WTC11 (cell line): ENCODE data around the gene ENTREP1. TPM values are rescaled to one million over a fixed set of nuclear protein-coding genes. Genes with fewer than 3 reads are reported as not detected.

Experiments used
- ATAC-seq: fragments of 200-7000 bp; cut with Tn5 transposase; 2 replicates; pipeline ENCODE4 v1.10.0; 2021; ENCODE audit warnings: mild to moderate bottlenecking, moderate library complexity
- CTCF ChIA-PET: fragments of 300-600 bp; sonication (Branson Sonifier 250); formaldehyde crosslinking; loops from one replicate; lab custom pipeline; 2021; ENCODE audit warnings: antibody characterized with exemption; lab: Charles Lee
- POLR2A ChIA-PET: fragments of 350-600 bp; sonication (Branson Sonifier 250); formaldehyde crosslinking; loops from one replicate; lab custom pipeline; 2021; ENCODE audit warnings: antibody characterized with exemption; lab: Charles Lee
- DNase-seq: peaks from one replicate; pipeline ENCODE4 v3.0.0; 2021; ENCODE audit warnings: low spot score
- H3K27ac Mint-ChIP-seq: 2 replicates; pipeline ENCODE4 v1.8.0; 2021; ENCODE audit warnings: mixed read lengths
- H3K27me3 Mint-ChIP-seq: 2 replicates; pipeline ENCODE4 v1.8.0; 2021; ENCODE audit warnings: low read depth, mild to moderate bottlenecking, moderate library complexity, mixed read lengths
- H3K36me3 Mint-ChIP-seq: 2 replicates; pipeline ENCODE4 v1.8.0; 2021; ENCODE audit warnings: mixed read lengths
- H3K4me1 Mint-ChIP-seq: 2 replicates; pipeline ENCODE4 v1.8.0; 2022; ENCODE audit warnings: mixed read lengths
- H3K4me3 Mint-ChIP-seq: 2 replicates; pipeline ENCODE4 v1.8.0; 2021; ENCODE audit warnings: mild to moderate bottlenecking, moderate library complexity, mixed read lengths
- H3K9me3 Mint-ChIP-seq: 2 replicates; pipeline ENCODE4 v1.8.0; 2021; ENCODE audit warnings: mixed read lengths
- AR ChIP-seq: fragments of 250-450 bp; sonication (Bioruptor Pico); IDR thresholded peaks from 2 replicates; pipeline ENCODE4 v1.9.0; 2021; ENCODE audit warnings: mild to moderate bottlenecking
- ARID4B ChIP-seq: sonication (generic); formaldehyde crosslinking; IDR thresholded peaks from 2 replicates; pipeline ENCODE4 v1.8.0; 2023; ENCODE audit warnings: missing genetic modification reagents, mild to moderate bottlenecking, borderline replicate concordance
- CBFB ChIP-seq: sonication (generic); formaldehyde crosslinking; IDR thresholded peaks from 2 replicates; pipeline ENCODE4 v1.8.1; 2022; ENCODE audit warnings: mild to moderate bottlenecking, low read depth, missing genetic modification reagents
- EMX1 ChIP-seq: fragments of 250-450 bp; sonication (Bioruptor Pico); IDR thresholded peaks from 2 replicates; pipeline ENCODE4 v1.8.0; 2021; ENCODE audit warnings: mild to moderate bottlenecking
- ERG ChIP-seq: fragments of 250-450 bp; sonication (Bioruptor Pico); IDR thresholded peaks from 2 replicates; pipeline ENCODE4 v1.8.0; 2021; ENCODE audit warnings: mild to moderate bottlenecking
- JAZF1 ChIP-seq: fragments of 250-450 bp; sonication (Bioruptor Pico); IDR thresholded peaks from 2 replicates; pipeline ENCODE4 v1.9.0; 2021; ENCODE audit warnings: moderate library complexity, mild to moderate bottlenecking, inconsistent platforms
- JUN ChIP-seq: sonication (generic); formaldehyde crosslinking; IDR thresholded peaks from 2 replicates; pipeline ENCODE4 v1.8.0; 2023; ENCODE audit warnings: mild to moderate bottlenecking, missing genetic modification reagents
- MYBL2 ChIP-seq: sonication (generic); formaldehyde crosslinking; IDR thresholded peaks from 2 replicates; pipeline ENCODE4 v1.8.1; 2023; ENCODE audit warnings: mild to moderate bottlenecking, moderate library complexity, missing genetic modification reagents
- PRRX2 ChIP-seq: fragments of 250-450 bp; sonication (Bioruptor Pico); IDR thresholded peaks from 2 replicates; pipeline ENCODE4 v1.8.0; 2021; ENCODE audit warnings: mild to moderate bottlenecking
- RORB ChIP-seq: fragments of 250-450 bp; sonication (Bioruptor Pico); IDR thresholded peaks from 2 replicates; pipeline ENCODE4 v1.9.0; 2021; ENCODE audit warnings: mild to moderate bottlenecking
- SP1 ChIP-seq: sonication (generic); formaldehyde crosslinking; conservative IDR thresholded peaks from 2 replicates; pipeline ENCODE4 v1.8.1; 2022; ENCODE audit warnings: missing genetic modification reagents
- USF1 ChIP-seq: sonication (generic); formaldehyde crosslinking; IDR thresholded peaks from 2 replicates; pipeline ENCODE4 v1.8.0; 2022; ENCODE audit warnings: mild to moderate bottlenecking, missing genetic modification reagents
- ZNF219 ChIP-seq: sonication (generic); formaldehyde crosslinking; IDR thresholded peaks from 2 replicates; pipeline ENCODE4 v1.8.0; 2023; ENCODE audit warnings: missing genetic modification reagents, mild to moderate bottlenecking, borderline replicate concordance
- ZNF263 ChIP-seq: sonication (generic); formaldehyde crosslinking; IDR thresholded peaks from 2 replicates; pipeline ENCODE4 v1.8.1; 2022; ENCODE audit warnings: low read depth, mild to moderate bottlenecking, moderate library complexity, missing genetic modification reagents
- ZNF532 ChIP-seq: fragments of 250-450 bp; sonication (Bioruptor Pico); IDR thresholded peaks from 2 replicates; pipeline ENCODE4 v1.9.0; 2021; ENCODE audit warnings: mild to moderate bottlenecking, borderline replicate concordance
- ZSCAN18 ChIP-seq: fragments of 250-450 bp; sonication (Bioruptor Pico); IDR thresholded peaks from 2 replicates; pipeline ENCODE4 v2.1.2; 2022; ENCODE audit warnings: mild to moderate bottlenecking, moderate library complexity
- total RNA-seq: library from RNA; stranded (reverse); gene quantifications from 3 replicates; pipeline ENCODE4 v1.2.3, GENCODE V29; 2021
- TF ChIP-seq, protein P1 (sequence below): sonication (generic); formaldehyde crosslinking; IDR thresholded peaks from 2 replicates; pipeline ENCODE4 v1.8.1; 2022; ENCODE audit warnings: low read depth, mild to moderate bottlenecking, moderate library complexity, missing genetic modification reagents, borderline replicate concordance
- TF ChIP-seq, protein P2 (sequence below): sonication (generic); formaldehyde crosslinking; conservative IDR thresholded peaks from 2 replicates; pipeline ENCODE4 v1.8.1; 2022; ENCODE audit warnings: mild to moderate bottlenecking, missing genetic modification reagents

ENTREP1 gene
- total RNA-seq, 1 experiment from 2014 or later, result 22.4 TPM

DNA sequence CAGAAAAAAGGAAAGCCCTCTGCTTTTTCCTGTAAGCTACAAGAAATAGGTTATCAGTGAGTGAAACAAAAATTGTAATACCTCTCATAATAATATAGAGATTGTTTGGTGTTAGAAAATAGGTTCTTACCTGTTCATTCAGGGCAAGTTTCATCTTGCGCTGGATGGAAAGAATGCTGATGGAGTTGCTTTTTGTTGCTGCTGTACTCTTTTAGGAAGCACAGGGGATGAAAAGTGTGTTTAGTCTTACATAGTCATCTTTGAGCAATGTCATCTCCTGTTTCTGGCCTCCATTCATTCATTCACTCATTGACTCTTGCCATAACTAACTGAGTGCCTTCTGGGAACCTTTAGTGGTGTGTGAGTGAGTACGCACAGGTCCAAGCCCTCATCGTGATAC lies 6.4 kb downstream of the ENTREP1 start:
- TF ChIP-seq ZNF263 (CRISPR knock-in tag) (no peak), JAZF1 (CRISPR knock-in tag) (no peak), MYBL2 (CRISPR knock-in tag) (no peak), PRRX2 (CRISPR knock-in tag) (no peak), USF1 (CRISPR knock-in tag) (no peak), ERG (CRISPR knock-in tag) (no peak), JUN (no peak), ARID4B (CRISPR knock-in tag) (no peak), ZNF219 (CRISPR knock-in tag) (no peak), ZSCAN18 (CRISPR knock-in tag) (no peak), AR (CRISPR knock-in tag) (no peak), RORB (CRISPR knock-in tag) (no peak), SP1 (CRISPR knock-in tag) (no peak), ZNF532 (no peak), CBFB (CRISPR knock-in tag) (no peak), EMX1 (no peak)
- TF ChIP-seq, protein P1, sequence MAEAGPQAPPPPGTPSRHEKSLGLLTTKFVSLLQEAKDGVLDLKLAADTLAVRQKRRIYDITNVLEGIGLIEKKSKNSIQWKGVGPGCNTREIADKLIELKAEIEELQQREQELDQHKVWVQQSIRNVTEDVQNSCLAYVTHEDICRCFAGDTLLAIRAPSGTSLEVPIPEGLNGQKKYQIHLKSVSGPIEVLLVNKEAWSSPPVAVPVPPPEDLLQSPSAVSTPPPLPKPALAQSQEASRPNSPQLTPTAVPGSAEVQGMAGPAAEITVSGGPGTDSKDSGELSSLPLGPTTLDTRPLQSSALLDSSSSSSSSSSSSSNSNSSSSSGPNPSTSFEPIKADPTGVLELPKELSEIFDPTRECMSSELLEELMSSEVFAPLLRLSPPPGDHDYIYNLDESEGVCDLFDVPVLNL (CRISPR knock-in tag), result no peak
- TF ChIP-seq, protein P2, sequence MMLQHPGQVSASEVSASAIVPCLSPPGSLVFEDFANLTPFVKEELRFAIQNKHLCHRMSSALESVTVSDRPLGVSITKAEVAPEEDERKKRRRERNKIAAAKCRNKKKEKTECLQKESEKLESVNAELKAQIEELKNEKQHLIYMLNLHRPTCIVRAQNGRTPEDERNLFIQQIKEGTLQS (CRISPR knock-in tag), result no peak
- H3K4me1 Mint-ChIP-seq, result peaks cover 49% of the 10 kb centered on the region
- no peaks in the 10 kb centered on the region for H3K36me3 Mint-ChIP-seq
- no peak overlapping the region for H3K4me3 Mint-ChIP-seq
- no peaks in the 10 kb centered on the region for H3K9me3 Mint-ChIP-seq
- ChIA-PET POLR2A (no interaction called here), CTCF (interaction anchor here (0.8 to 1.7 kb wide), 2 partner anchors 70 to 108 kb away, joined by 6 read pairs; no protein-coding TSS in a partner anchor)
- DNase-seq (no peak), ATAC-seq (no peak)
- peak overlapping the region; percentile 85 for H3K27ac Mint-ChIP-seq
- H3K27me3 Mint-ChIP-seq, result peaks cover under 1% of the 10 kb centered on the region; the same call in 1 of the 2 replicates
